RWPE1 (cell line): ENCODE results near the gene OR10P1.

Source experiments
- CTCF ChIA-PET: fragments of 350-600 bp; sonication (Branson Sonifier 250); formaldehyde crosslinking; extraction: SDS; loops from one replicate; lab custom pipeline; 2021; lab: Yijun Ruan, JAX
- POLR2A ChIA-PET: fragments of 400-600 bp; formaldehyde crosslinking; extraction: SDS; loops from one replicate; lab custom pipeline; 2020; ENCODE audit warnings: antibody characterized with exemption; ENCODE audit not compliant: low non-redundant PET; lab: Yijun Ruan, JAX
- DNase-seq: peaks from one replicate; pipeline ENCODE4 v3.0.0; 2012; ENCODE audit warnings: low spot score
- H3K27ac ChIP-seq: fragments of 450-650 bp; 2 replicates; pipeline ENCODE4 v1.5.1; 2017
- CTCF ChIP-seq: fragments of 450-650 bp; conservative IDR thresholded peaks from 2 replicates; pipeline ENCODE4 v1.5.1; 2017; ENCODE audit warnings: low read depth, mild to moderate bottlenecking

Gene OR10P1

GRCh38 chr12:55619354-55620138 is 17.1 kb upstream of the OR10P1 start:
- peak; percentile 89 for DNase-seq
- H3K27ac ChIP-seq = no peak overlapping the region
- ChIA-PET POLR2A (no interaction called here), CTCF (interaction anchor here (0.6 to 2.5 kb wide), 11 partner anchors 8 to 431 kb away, joined by 3 to 21 read pairs (median 4); no protein-coding TSS in a partner anchor)
- TF ChIP-seq CTCF = peak; percentile 86

DNA sequence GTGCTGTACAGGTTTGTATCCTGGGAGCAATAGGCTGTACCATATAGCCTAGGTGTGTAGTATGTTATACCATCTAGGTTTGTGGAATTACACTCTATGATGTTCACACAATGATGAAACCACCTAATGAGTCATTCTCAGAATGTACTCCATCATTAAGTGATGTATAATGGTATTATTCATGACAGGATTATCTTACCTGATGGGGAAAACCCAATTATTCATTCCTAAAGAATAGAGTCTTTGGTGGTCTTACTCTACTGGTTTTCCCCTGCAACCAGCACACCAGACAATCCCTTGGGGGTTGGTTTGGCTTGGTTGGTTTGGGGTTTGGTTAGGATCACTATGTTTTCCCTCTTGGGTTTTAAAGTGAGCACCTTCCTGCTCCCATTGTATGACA is 12.6 kb upstream of the OR10P1 start:
- ChIA-PET POLR2A (no interaction called here), CTCF (no interaction called here)
- H3K27ac ChIP-seq = no peak overlapping the region

GRCh38 chr12:55626154-55626553 is 10.5 kb upstream of the OR10P1 start:
- no peak for DNase-seq
- ChIA-PET POLR2A (no interaction called here), CTCF (no interaction called here)
- no peak for TF ChIP-seq CTCF
- no peak overlapping the region for H3K27ac ChIP-seq

More for the DNA sequence above, 12.6 kb upstream of the OR10P1 start:
- TF ChIP-seq CTCF = no peak
- peak; percentile 41 for DNase-seq

GRCh38 chr12:55629058-55629841 is 7.4 kb upstream of the OR10P1 start:
- CTCF ChIA-PET = interaction anchor here (0.6 to 0.7 kb wide), 2 partner anchors 250 to 817 kb away, joined by 3 to 4 read pairs; no protein-coding TSS in a partner anchor
- POLR2A ChIA-PET = no interaction called here
- no peak for TF ChIP-seq CTCF
- no peak overlapping the region for H3K27ac ChIP-seq
- no peak for DNase-seq

- POLR2A ChIA-PET = interaction anchor here (0.6 kb wide), 1 partner anchor 566 kb away, joined by 3 read pairs; no protein-coding TSS in a partner anchor
- CTCF ChIA-PET = interaction anchor here (0.5 to 0.6 kb wide), 2 partner anchors 15 to 673 kb away, joined by 3 read pairs; no protein-coding TSS in a partner anchor
- TF ChIP-seq CTCF = no peak
- DNase-seq = no peak
- no peak overlapping the region for H3K27ac ChIP-seq
Observed at GRCh38 chr12:55631056-55631455, 5.6 kb upstream of the OR10P1 start.

- POLR2A ChIA-PET = interaction anchor here (0.6 kb wide), 1 partner anchor 567 kb away, joined by 3 read pairs; no protein-coding TSS in a partner anchor
- H3K27ac ChIP-seq = no peak overlapping the region
- CTCF ChIA-PET = interaction anchor here (0.5 to 0.6 kb wide), 2 partner anchors 14 to 673 kb away, joined by 3 read pairs; no protein-coding TSS in a partner anchor
- DNase-seq = no peak
- no peak for TF ChIP-seq CTCF
Observed at GRCh38 chr12:55631733-55632132, 5.0 kb upstream of the OR10P1 start.
